H1 (cell line): ENCODE results near the gene SETDB2. TPM values are rescaled to one million over a fixed set of nuclear protein-coding genes. Genes with fewer than 3 reads are reported as not detected.

Experiments
- CTCF ChIA-PET: fragments of 300-600 bp; sonication (Branson Sonifier 250); formaldehyde crosslinking; loops from one replicate; lab custom pipeline; 2021; ENCODE audit not compliant: partially characterized antibody; lab: Charles Lee
- POLR2A ChIA-PET: fragments of 300-600 bp; sonication (Branson Sonifier 250); formaldehyde crosslinking; loops from one replicate; lab custom pipeline; 2021; ENCODE audit warnings: inconsistent platforms; ENCODE audit not compliant: partially characterized antibody; lab: Charles Lee
- DNase-seq, 2 experiments: peaks; one replicate each; pipeline versions ENCODE4 v3.0.0 to v3.0.0-alpha.2; 2010 to 2022; ENCODE audit warnings: low spot score in 2 of 2, low read depth in 1 of 2, mixed read lengths in 1 of 2
- FAIRE-seq: peaks from 2 replicates; lab custom pipeline; 2011; peaks lifted over from hg19 to GRCh38; lab: Jason Lieb, UNC
- H2AFZ ChIP-seq: 2 replicates; pipeline ENCODE4 v1.8.1; 2012; ENCODE audit warnings: low read length, inconsistent platforms
- H2AK5ac ChIP-seq: 2 replicates; pipeline ENCODE4 v1.6.1; 2013; ENCODE audit warnings: low read depth, low read length
- H2BK120ac ChIP-seq: replicated peaks from 2 replicates; pipeline ENCODE3; 2013; ENCODE audit warnings: low read depth, low read length, inconsistent platforms
- H2BK12ac ChIP-seq: 2 replicates; pipeline ENCODE4 v1.6.1; 2013; ENCODE audit warnings: low read depth, low read length
- H2BK15ac ChIP-seq: 2 replicates; pipeline ENCODE4 v1.6.1; 2013; ENCODE audit warnings: low read length
- H2BK20ac ChIP-seq: 2 replicates; pipeline ENCODE4 v1.6.1; 2013; ENCODE audit warnings: low read length
- H2BK5ac ChIP-seq: 2 replicates; pipeline ENCODE4 v1.6.1; 2013; ENCODE audit warnings: low read depth, low read length
- H3K14ac ChIP-seq: 2 replicates; pipeline ENCODE4 v1.6.1; 2013; ENCODE audit warnings: inconsistent platforms; ENCODE audit not compliant: insufficient read length
- H3K18ac ChIP-seq: 2 replicates; pipeline ENCODE4 v1.6.1; 2013; ENCODE audit warnings: low read length; ENCODE audit errors: extremely low read depth
- H3K23ac ChIP-seq: 2 replicates; pipeline ENCODE4 v1.6.1; 2013; ENCODE audit warnings: inconsistent platforms; ENCODE audit not compliant: insufficient read length
- H3K23me2 ChIP-seq: 2 replicates; pipeline ENCODE4 v1.6.1; 2013; ENCODE audit warnings: low read depth, low read length
- H3K27ac ChIP-seq: 2 replicates; pipeline ENCODE4 v1.6.1; 2011; ENCODE audit warnings: low read depth, low read length, inconsistent platforms
- H3K27me3 ChIP-seq, 4 experiments: replicated peaks in 1 of 4; 1 replicate in 1 of 4; 2 replicates in 3 of 4; pipeline versions ENCODE4 v1.6.1 to v1.8.1; 2011 to 2013; ENCODE audit warnings: low read length in 3 of 4, mild to moderate bottlenecking in 3 of 4, inconsistent platforms in 2 of 4, mixed read lengths in 2 of 4, moderate library complexity in 1 of 4; ENCODE audit not compliant: control insufficient read depth in 3 of 4, insufficient read depth in 3 of 4; ENCODE audit errors: extremely low read depth in 1 of 4
- H3K36me3 ChIP-seq, 4 experiments: 2 replicates each; pipeline versions ENCODE4 v1.6.1 to v1.8.1; 2011 to 2013; ENCODE audit warnings: mild to moderate bottlenecking in 4 of 4, low read length in 3 of 4, moderate library complexity in 2 of 4, control low read depth in 1 of 4, inconsistent platforms in 1 of 4; ENCODE audit not compliant: insufficient read depth in 4 of 4, control insufficient read depth in 2 of 4
- H3K4ac ChIP-seq: replicated peaks from 2 replicates; pipeline ENCODE3; 2013; ENCODE audit warnings: low read length, low read depth, mixed read lengths, inconsistent platforms; ENCODE audit not compliant: insufficient read length
- H3K4me1 ChIP-seq, 4 experiments: replicated peaks in 1 of 4; 1 replicate in 1 of 4; 2 replicates in 3 of 4; pipeline versions ENCODE4 v1.6.1 to v1.8.1; 2011 to 2013; ENCODE audit warnings: low read length in 3 of 4, inconsistent platforms in 2 of 4, mixed read lengths in 1 of 4; ENCODE audit not compliant: insufficient read depth in 4 of 4, control insufficient read depth in 3 of 4
- H3K4me2 ChIP-seq, 2 experiments: 2 replicates each; pipeline versions ENCODE4 v1.6.1 to v1.8.1; 2011 to 2013; ENCODE audit warnings: low read depth in 2 of 2, low read length in 2 of 2, control low read depth in 1 of 2, inconsistent platforms in 1 of 2, mild to moderate bottlenecking in 1 of 2; ENCODE audit not compliant: insufficient read depth in 1 of 2
- H3K4me3 ChIP-seq, 4 experiments: fragments of 200-600, 300-600 bp in 1 of 4; sonication (generic), shearing (Covaris generic), sonication (Bioruptor Twin) in 1 of 4; 2 replicates each; pipeline versions ENCODE4 v1.5.1 to v1.8.1; 2011 to 2016; ENCODE audit warnings: low read length in 4 of 4, low read depth in 3 of 4, control low read depth in 2 of 4, inconsistent platforms in 2 of 4, mild to moderate bottlenecking in 2 of 4, mixed read lengths in 1 of 4, moderate library complexity in 1 of 4; ENCODE audit not compliant: insufficient read depth in 2 of 4; ENCODE audit errors: extremely low read depth in 1 of 4
- H3K56ac ChIP-seq: replicated peaks from 2 replicates; pipeline ENCODE3; 2013; ENCODE audit warnings: low read depth, mild to moderate bottlenecking, mixed read lengths, low read length, inconsistent platforms; ENCODE audit not compliant: insufficient read length
- H3K79me1 ChIP-seq: 2 replicates; pipeline ENCODE4 v1.6.1; 2013; ENCODE audit warnings: low read depth, low read length, control low read depth
- H3K79me2 ChIP-seq, 2 experiments: 2 replicates each; pipeline versions ENCODE4 v1.6.1 to v1.8.1; 2012 to 2013; ENCODE audit warnings: low read length in 2 of 2, mild to moderate bottlenecking in 2 of 2, inconsistent platforms in 1 of 2; ENCODE audit not compliant: insufficient read depth in 2 of 2, control insufficient read depth in 1 of 2
- H3K9ac ChIP-seq, 4 experiments: replicated peaks in 1 of 4; 1 replicate in 1 of 4; 2 replicates in 3 of 4; pipeline versions ENCODE4 v1.6.1 to v1.8.1; 2011 to 2013; ENCODE audit warnings: low read depth in 3 of 4, low read length in 3 of 4, control low read depth in 2 of 4, mild to moderate bottlenecking in 2 of 4, moderate library complexity in 2 of 4, inconsistent platforms in 1 of 4; ENCODE audit errors: extremely low read depth in 1 of 4
- H3K9me3 ChIP-seq, 2 experiments: 2 replicates each; pipeline versions ENCODE4 v1.6.1 to v1.8.1; 2012 to 2013; ENCODE audit warnings: mild to moderate bottlenecking in 2 of 2, moderate library complexity in 2 of 2, control low read depth in 1 of 2, inconsistent platforms in 1 of 2, low read depth in 1 of 2, low read length in 1 of 2, mixed read lengths in 1 of 2; ENCODE audit not compliant: insufficient read depth in 2 of 2
- H4K20me1 ChIP-seq, 2 experiments: replicated peaks in 1 of 2; 2 replicates each; pipeline versions ENCODE3 to v1.8.1; 2011 to 2013; ENCODE audit warnings: inconsistent platforms in 2 of 2, low read length in 2 of 2, mild to moderate bottlenecking in 1 of 2; ENCODE audit not compliant: insufficient read depth in 2 of 2, control insufficient read depth in 1 of 2
- H4K5ac ChIP-seq: 2 replicates; pipeline ENCODE4 v1.6.1; 2013; ENCODE audit warnings: low read length, low read depth, mixed read lengths, inconsistent platforms; ENCODE audit not compliant: insufficient read length
- H4K8ac ChIP-seq: 2 replicates; pipeline ENCODE4 v1.8.0; 2013; ENCODE audit warnings: mild to moderate bottlenecking, moderate library complexity, low read length, inconsistent platforms; ENCODE audit not compliant: insufficient read depth; ENCODE audit errors: extremely low read depth
- H4K91ac ChIP-seq: replicated peaks from 2 replicates; pipeline ENCODE3; 2013; ENCODE audit warnings: low read length, mixed read lengths, inconsistent platforms; ENCODE audit not compliant: insufficient read length
- BCL11A ChIP-seq, 2 experiments: IDR thresholded peaks; one replicate each; pipeline ENCODE4 v1.6.1; 2011; ENCODE audit warnings: low read depth in 2 of 2, low read length in 2 of 2, mild to moderate bottlenecking in 2 of 2
- CBX8 ChIP-seq: fragments of 300-800, 300-1000 bp; sonication (generic); IDR thresholded peaks from 2 replicates; pipeline ENCODE4 v1.7.1; 2016; ENCODE audit warnings: low read depth, low read length, borderline replicate concordance
- CHD2 ChIP-seq: IDR thresholded peaks from 2 replicates; pipeline ENCODE4 v1.6.1; 2012; ENCODE audit warnings: low read length, improper control_type of control experiment
- EP300 ChIP-seq, 2 experiments: IDR thresholded peaks; 1 replicate in 1 of 2; 2 replicates in 1 of 2; pipeline ENCODE4 v1.6.1; 2011 to 2012; ENCODE audit warnings: low read depth in 2 of 2, low read length in 2 of 2, mild to moderate bottlenecking in 2 of 2, borderline replicate concordance in 1 of 2, inconsistent platforms in 1 of 2, moderate library complexity in 1 of 2
- GTF2F1 ChIP-seq: IDR thresholded peaks from 2 replicates; pipeline ENCODE4 v1.6.1; 2012; ENCODE audit warnings: low read depth, low read length, improper control_type of control experiment, borderline replicate concordance
- POLR2A ChIP-seq, 2 experiments: IDR thresholded peaks; 1 replicate in 1 of 2; 2 replicates in 1 of 2; pipeline ENCODE4 v1.6.1; 2011; ENCODE audit warnings: low read depth in 2 of 2, low read length in 2 of 2, mild to moderate bottlenecking in 2 of 2; ENCODE audit errors: control extremely low read depth in 1 of 2
- RAD21 ChIP-seq, 2 experiments: IDR thresholded peaks in 1 of 2; conservative IDR thresholded peaks in 1 of 2; 2 replicates each; pipeline ENCODE4 v1.6.1; 2011; ENCODE audit warnings: low read depth in 2 of 2, low read length in 2 of 2, improper control_type of control experiment in 1 of 2, inconsistent platforms in 1 of 2, mild to moderate bottlenecking in 1 of 2, moderate library complexity in 1 of 2
- RNF2 ChIP-seq: fragments of 200-900, 300-1000 bp; sonication (generic); IDR thresholded peaks from 2 replicates; pipeline ENCODE4 v1.7.1; 2016; ENCODE audit warnings: borderline replicate concordance, low read depth, mild to moderate bottlenecking, antibody characterized with exemption, low read length; ENCODE audit not compliant: poor library complexity, severe bottlenecking; ENCODE audit errors: missing control alignments
- SAP30 ChIP-seq: fragments of 300-600 bp; sonication (generic); IDR thresholded peaks from 2 replicates; pipeline ENCODE4 v1.7.1; 2012; ENCODE audit warnings: low read length, moderate library complexity, mild to moderate bottlenecking, inconsistent platforms; ENCODE audit not compliant: insufficient read depth, insufficient replicate concordance
- SP2 ChIP-seq: IDR thresholded peaks from 2 replicates; pipeline ENCODE4 v1.6.1; 2012; ENCODE audit warnings: mild to moderate bottlenecking, low read length, inconsistent platforms
- TEAD4 ChIP-seq: IDR thresholded peaks from 2 replicates; pipeline ENCODE4 v1.6.1; 2012; ENCODE audit warnings: low read depth, low read length, inconsistent platforms, mixed read lengths
- WGBS, 2 experiments: shearing (Covaris generic) in 1 of 2; methylation state at CpG; one replicate each; pipeline versions ENCODE4 v1.1.6 to v1.1.7; 2013 to 2015; ENCODE audit warnings: low lambda C conversion rate in 2 of 2, mixed read lengths in 2 of 2, inconsistent platforms in 1 of 2, low coverage in 1 of 2, missing lambda C conversion rate in 1 of 2; ENCODE audit not compliant: insufficient replicate concordance in 2 of 2, insufficient coverage in 1 of 2, insufficient read length in 1 of 2; ENCODE audit errors: extremely low coverage in 1 of 2, missing lambda C conversion rate in 1 of 2; 5-methylcytosine and 5-hydroxymethylcytosine counted together
- polyA plus RNA-seq, 7 experiments: library from polyadenylated mRNA; depleted of rRNA in 3 of 7; stranded (reverse) in 5 of 7; unstranded in 2 of 7; fragments of >200 nt in 5 of 7; fragments of 200-250 nt in 2 of 7; gene quantifications; 1 replicate in 5 of 7; 2 replicates in 1 of 7; 4 replicates in 1 of 7; pipeline versions ENCODE4 v1.2.1 to v1.2.3, GENCODE V29; 2011 to 2013; ENCODE audit warnings: missing spikeins in 2 of 7, mixed read lengths in 2 of 7
- total RNA-seq: library from RNA; stranded (reverse); fragmentation: NEBNext Ultra II Directional; extraction: Animal tissue kit (Norgen Biotek cat#: 25700); gene quantifications from 2 replicates; pipeline ENCODE4 v1.2.1, GENCODE V29; 2021
- TF ChIP-seq, protein P1 (sequence below): IDR thresholded peaks from 2 replicates; pipeline ENCODE4 v1.6.1; 2012; ENCODE audit warnings: inconsistent platforms

Gene SETDB2
- total and polyA plus RNA-seq, 2 of the 8 experiments (the other 6 are each of a cell fraction or from before 2014, with no cell fraction given), result 1.2 to 6.1 TPM

DNA sequence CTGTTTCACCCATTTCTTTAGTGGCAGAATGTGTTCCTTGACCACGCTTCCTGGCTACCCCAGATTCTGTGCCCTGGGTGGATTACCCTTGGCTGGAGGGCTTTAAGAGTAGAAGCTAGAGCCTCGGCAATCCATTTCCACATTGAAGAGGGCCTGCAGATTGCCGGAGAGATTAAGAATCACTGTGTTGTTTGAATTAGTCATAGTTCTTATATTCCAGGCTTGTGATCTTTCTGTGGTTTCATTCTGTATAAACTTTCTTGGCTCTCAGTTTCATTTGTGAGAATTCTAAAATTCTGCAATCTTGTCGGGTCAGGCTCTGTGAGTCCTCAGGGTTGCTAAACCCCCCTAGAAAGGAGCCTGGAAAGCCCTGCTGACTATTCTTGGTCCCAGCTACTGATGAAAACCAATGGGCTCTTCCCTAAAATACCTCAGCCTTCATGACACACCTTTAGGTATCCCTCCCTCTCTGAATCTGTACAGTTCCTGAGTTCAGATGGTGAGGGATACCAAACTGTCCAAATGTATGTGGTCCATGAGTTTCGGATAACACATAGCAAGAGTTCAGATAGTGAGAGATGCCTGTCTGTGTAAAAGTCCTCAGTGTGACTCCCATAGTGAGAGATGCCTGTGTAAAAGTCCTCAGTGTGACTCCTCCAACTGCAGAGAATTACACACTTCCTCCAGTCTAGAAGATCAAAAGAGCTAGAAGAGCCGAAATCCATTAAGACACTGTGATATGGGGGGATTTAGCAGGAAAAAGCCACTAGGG is 56.0 kb downstream of the SETDB2 start:
- Histone ChIP-seq H2AFZ (no peak overlapping the region), H3K56ac (no peak overlapping the region), H2BK12ac (no peak overlapping the region), H4K5ac (no peak overlapping the region), H2BK20ac (no peak overlapping the region), H2BK5ac (no peak overlapping the region), H2BK120ac (no peak overlapping the region), H3K18ac (no peak overlapping the region), H3K14ac (no peak overlapping the region), H3K27me3 (0 out of 7 replicates have a peak, but pooled peaks cover 0 to 2% (median 0%) of the 10 kb centered on the region in 4 experiments), H3K4me2 (no peak overlapping the region), H3K9ac (no peak overlapping the region), H3K23me2 (peaks cover 5% of the 10 kb centered on the region; the same call in 1 of the 2 replicates), H3K79me1 (no peaks in the 10 kb centered on the region), H3K4me1 (no peaks in the 10 kb centered on the region), H3K27ac (no peak overlapping the region), H2BK15ac (no peak overlapping the region), H3K36me3 (no peaks in the 10 kb centered on the region), H3K9me3 (no peaks in the 10 kb centered on the region), H4K8ac (no peak overlapping the region), H2AK5ac (no peak overlapping the region), H3K23ac (no peak overlapping the region), H3K4me3 (no peak overlapping the region), H4K91ac (no peak overlapping the region), H3K4ac (no peak overlapping the region), H4K20me1 (no peaks in the 10 kb centered on the region), H3K79me2 (no peaks in the 10 kb centered on the region)
- CTCF ChIA-PET, result no interaction called here
- TF ChIP-seq RAD21 (IDR thresholded peaks at IDR 0.05 in 1 of 2, conservative IDR thresholded peaks at IDR 0.05 in 1 of 2; ENCODE audit: low read depth in 2 of 2, low read length in 2 of 2) (no peak), POLR2A (IDR thresholded peaks at IDR 0.05; ENCODE audit: control extremely low read depth in 1 of 2, low read depth in 2 of 2, low read length in 2 of 2) (no peak), RNF2 (no peak), CBX8 (no peak), EP300 (IDR thresholded peaks at IDR 0.05; ENCODE audit: borderline replicate concordance in 1 of 2, low read depth in 2 of 2, low read length in 2 of 2) (no peak), TEAD4 (no peak), GTF2F1 (no peak), SP2 (no peak), SAP30 (no peak), CHD2 (no peak), BCL11A (IDR thresholded peaks at IDR 0.05; ENCODE audit: low read depth in 2 of 2, low read length in 2 of 2) (no peak)
- TF ChIP-seq, protein P1, sequence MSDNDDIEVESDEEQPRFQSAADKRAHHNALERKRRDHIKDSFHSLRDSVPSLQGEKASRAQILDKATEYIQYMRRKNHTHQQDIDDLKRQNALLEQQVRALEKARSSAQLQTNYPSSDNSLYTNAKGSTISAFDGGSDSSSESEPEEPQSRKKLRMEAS, result no peak
- DNase-seq, result no peak
- no peak for FAIRE-seq
- 86% methylated on average over 6 of the region's 6 CpGs; no CpG with 5 or more reads in 1 of the 2 experiments for WGBS, 2 experiments
- POLR2A ChIA-PET, result no interaction called here
